HG02678 (cell line): ENCODE results near the gene ABCA5.
"Not testable (repeated sequence)": the region's sequence is repeated elsewhere in the genome, so short reads cannot be mapped to it uniquely, and the experiment has no call there.

Experiments
- ATAC-seq: cut with Tn5 transposase; IDR thresholded peaks from one replicate; pipeline ENCODE4 v1.9.1; 2021; ENCODE audit warnings: mild to moderate bottlenecking, moderate library complexity; ENCODE audit not compliant: unreplicated experiment

The ABCA5 gene

DNA sequence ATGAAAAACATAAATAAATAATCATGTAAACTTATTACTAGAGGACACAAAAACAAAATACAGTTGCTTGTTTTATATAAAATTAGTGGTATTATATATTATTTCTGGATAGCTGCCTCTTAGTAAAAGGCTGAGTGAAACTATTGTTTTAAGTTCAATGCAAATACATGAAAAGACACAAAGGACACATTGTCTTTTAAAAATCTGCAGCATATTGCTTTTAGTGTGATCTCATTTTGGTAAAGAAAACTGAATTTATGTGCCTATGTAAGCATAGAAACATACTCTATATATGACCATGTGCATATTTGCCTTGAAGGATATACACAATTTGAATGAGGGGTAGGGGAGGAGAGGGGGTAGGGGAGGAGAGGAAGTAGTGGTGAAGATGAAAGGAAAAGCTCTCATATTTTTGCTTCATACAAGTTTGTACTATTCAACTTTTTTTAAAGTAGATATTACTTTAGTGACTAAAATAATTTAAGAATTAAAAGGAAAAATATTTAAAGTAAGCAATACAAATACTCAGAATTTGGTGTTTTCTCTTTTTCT is 104.2 kb downstream of the ABCA5 start:
- no peak for ATAC-seq

DNA sequence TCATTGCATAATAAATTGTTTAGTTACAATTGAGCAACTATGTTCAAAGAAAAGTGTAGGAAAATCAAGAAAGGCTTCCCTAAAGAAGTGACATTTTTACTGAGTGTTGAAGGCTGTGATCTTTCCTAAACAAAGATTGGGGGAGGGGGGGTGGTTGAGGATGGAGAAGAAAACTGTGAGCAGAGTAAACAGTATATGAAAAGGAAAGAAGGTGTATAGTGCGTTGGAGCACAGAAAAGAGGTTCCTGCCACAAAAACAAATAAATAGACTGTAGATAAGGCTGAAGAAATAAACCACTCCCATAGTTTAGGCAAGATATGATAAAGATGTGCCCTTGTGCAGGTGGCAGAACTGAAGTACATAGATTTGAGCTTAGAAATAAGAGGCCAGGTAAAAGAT is 106.8 kb downstream of the ABCA5 start:
- ATAC-seq = no peak

DNA sequence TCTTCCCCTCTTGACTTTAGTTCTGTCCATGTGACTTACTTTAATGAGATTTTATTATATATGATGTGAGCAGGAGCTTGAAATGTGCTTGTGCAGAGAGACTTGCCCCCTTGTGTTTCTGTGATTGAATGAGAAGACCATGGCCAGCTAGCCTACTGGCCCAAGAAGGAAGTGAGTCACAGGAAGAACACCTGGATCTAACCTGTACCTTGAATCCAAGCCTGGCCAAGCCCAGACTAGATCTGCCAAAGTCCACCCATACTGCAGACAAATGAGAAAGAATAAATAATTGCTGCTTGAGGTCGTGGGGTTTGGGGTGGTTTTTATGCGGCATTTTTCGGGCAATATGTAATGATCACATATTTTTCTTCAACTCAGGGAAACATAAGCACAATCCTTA is 107.9 kb downstream of the ABCA5 start:
- ATAC-seq = no peak

DNA sequence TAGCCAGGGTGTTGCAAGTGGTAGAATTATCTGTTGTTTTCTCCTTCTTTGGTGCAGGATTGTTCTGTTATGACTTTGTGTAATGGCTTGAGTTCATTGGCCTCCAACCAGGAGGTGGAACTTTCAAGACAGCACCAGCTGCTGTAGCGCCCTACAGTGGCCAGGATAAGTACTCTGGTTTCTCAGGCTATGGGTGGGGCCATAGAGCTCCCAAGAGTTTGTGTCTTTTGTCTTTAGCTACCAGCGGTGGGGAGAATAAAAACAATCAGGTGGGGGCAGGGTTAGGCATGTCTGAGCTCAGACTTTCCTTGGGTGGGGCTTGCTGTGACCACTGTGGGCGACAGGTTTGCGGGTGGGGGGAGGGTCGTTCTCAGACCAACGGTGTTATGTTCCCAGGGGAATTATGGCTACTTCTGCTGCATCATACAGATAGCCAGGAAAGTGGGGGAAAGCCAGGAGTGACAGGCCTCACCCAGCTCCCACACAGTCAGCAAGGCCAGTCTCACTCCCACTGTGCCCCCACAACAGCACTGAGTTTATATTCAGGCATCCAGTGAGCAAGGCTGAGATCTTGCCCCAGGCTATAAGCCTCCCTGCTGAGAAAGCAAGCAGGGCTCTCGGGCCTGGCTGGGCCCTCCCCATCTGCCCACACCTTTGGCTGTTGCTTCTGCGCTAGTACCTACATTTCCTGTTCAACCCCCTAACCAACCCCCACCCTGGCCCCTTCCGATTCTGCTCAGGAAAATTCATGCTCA is 113.7 kb downstream of the ABCA5 start:
- ATAC-seq = no peak

DNA sequence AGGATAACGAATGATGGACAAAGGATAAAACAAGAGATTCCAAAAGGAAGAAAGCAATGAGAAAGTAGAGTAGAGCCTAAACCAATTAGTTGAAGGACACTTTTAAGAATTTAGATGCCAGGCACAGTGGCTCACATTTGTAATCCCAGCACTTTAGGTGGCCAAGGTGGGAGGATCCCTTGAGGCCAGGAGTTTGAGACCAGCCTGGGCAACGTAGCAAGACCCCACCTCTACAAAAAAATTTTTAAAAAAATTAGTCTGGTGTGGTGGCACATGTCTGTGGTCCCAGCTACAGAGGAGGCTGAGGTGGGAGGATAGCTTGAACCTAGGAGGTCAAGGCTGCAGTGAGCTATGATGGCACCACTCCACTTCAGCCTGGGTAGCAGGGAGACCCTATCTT is 118.3 kb downstream of the ABCA5 start:
- no peak for ATAC-seq

DNA sequence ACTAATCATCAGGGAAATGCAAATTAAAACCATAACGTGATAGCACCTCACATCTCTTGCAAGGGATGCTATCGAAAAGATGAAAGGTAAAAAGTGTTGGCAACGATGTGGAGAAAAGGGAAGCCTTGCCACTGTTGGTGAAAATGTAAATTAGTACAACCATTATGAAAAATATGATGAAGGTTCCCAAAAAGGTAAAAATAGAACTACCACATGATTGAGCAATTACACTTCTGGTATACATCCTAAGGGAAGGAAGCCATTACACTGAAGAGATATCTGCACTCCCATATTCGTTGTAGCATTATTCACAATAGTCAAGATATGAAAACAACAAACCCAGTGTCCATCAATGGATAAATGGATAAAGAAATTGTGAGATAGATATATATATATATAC is 119.8 kb downstream of the ABCA5 start:
- no peak for ATAC-seq

DNA sequence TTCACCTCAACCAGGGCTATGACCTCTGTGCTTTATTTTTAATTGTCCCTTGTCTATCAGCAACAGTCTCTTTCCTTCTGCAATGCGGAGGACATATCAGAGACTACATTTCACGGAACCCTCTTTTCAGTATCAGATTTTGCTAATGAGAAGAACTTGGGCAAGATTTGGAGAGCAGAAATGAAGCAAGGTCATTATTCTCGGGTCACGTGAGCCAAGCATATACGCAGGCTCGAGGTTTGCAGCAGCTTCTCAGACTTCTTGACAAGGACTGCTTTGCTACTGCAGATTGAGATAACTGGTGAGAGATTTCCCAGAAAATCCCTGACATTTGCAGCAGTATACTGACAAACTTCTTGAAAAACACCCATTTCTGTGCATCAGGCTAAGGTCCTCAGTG is 128.7 kb downstream of the ABCA5 start:
- no peak for ATAC-seq

DNA sequence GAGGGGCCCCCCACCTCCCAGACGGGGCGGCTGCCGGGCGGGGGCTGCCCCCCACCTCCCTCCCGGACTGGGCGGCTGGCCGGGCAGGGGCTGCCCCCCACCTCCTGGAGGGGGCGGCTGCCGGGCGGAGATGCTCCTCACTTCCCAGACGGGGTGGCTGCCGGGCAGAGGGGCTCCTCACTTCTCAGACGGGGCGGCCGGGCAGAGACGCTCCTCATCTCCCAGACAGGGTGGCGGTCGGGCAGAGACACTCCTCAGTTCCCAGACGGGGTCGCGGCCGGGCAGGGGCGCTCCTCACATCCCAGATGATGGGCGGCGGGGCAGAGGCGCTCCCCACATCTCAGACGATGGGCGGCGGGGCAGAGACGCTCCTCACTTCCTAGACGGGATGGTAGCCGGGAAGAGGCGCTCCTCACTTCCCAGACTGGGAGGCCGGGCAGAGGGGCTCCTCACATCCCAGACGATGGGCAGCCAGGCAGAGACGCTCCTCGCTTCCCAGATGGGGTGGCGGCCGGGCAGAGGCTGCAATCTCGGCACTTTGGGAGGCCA is 130.8 kb downstream of the ABCA5 start:
- not testable (repeated sequence) for ATAC-seq
